Kidney capillary endothelial cell (primary cell): Measurements from ENCODE around the gene IGHMBP2.

ENCODE experiments used
- DNase-seq: peaks from one replicate; pipeline ENCODE4 v3.0.0-alpha.2; 2018; ENCODE audit warnings: low spot score

IGHMBP2 gene

GRCh38 chr11:68928136-68928880, 24.6 kb downstream of the IGHMBP2 start:
- no peak for DNase-seq

- DNase-seq, result no peak
Measured at GRCh38 chr11:68929135-68929534, 25.4 kb downstream of the IGHMBP2 start.

GRCh38 chr11:68929706-68930570, 26.2 kb downstream of the IGHMBP2 start:
- no peak for DNase-seq

- DNase-seq, result no peak
Measured at GRCh38 chr11:68930991-68931855, 27.5 kb downstream of the IGHMBP2 start.

GRCh38 chr11:68931911-68932310, 28.2 kb downstream of the IGHMBP2 start:
- no peak for DNase-seq

GRCh38 chr11:68932358-68932757, 28.7 kb downstream of the IGHMBP2 start:
- no peak for DNase-seq

- DNase-seq, result no peak
Measured at GRCh38 chr11:68932933-68933577, 29.4 kb downstream of the IGHMBP2 start.

- no peak for DNase-seq
Measured at GRCh38 chr11:68933605-68934320, 30.1 kb downstream of the IGHMBP2 start.

GRCh38 chr11:68934321-68934645, 30.6 kb downstream of the IGHMBP2 start:
- DNase-seq, result no peak

- no peak for DNase-seq
Measured at GRCh38 chr11:68934666-68935065, 31.0 kb downstream of the IGHMBP2 start.

- no peak for DNase-seq
Measured at GRCh38 chr11:68935066-68935465, 31.4 kb downstream of the IGHMBP2 start.

- no peak for DNase-seq
Measured at GRCh38 chr11:68935516-68936357, 32.0 kb downstream of the IGHMBP2 start.

GRCh38 chr11:68936358-68936636, 32.6 kb downstream of the IGHMBP2 start:
- no peak for DNase-seq

- no peak for DNase-seq
Measured at GRCh38 chr11:68936676-68937620, 33.3 kb downstream of the IGHMBP2 start.

- DNase-seq, result no peak
Measured at GRCh38 chr11:68938088-68938487, 34.4 kb downstream of the IGHMBP2 start.

GRCh38 chr11:68938816-68939582, 35.3 kb downstream of the IGHMBP2 start:
- DNase-seq, result no peak

GRCh38 chr11:68939583-68940555, 36.2 kb downstream of the IGHMBP2 start:
- no peak for DNase-seq
